ENCODE data around the gene FBXL15.

DNA sequence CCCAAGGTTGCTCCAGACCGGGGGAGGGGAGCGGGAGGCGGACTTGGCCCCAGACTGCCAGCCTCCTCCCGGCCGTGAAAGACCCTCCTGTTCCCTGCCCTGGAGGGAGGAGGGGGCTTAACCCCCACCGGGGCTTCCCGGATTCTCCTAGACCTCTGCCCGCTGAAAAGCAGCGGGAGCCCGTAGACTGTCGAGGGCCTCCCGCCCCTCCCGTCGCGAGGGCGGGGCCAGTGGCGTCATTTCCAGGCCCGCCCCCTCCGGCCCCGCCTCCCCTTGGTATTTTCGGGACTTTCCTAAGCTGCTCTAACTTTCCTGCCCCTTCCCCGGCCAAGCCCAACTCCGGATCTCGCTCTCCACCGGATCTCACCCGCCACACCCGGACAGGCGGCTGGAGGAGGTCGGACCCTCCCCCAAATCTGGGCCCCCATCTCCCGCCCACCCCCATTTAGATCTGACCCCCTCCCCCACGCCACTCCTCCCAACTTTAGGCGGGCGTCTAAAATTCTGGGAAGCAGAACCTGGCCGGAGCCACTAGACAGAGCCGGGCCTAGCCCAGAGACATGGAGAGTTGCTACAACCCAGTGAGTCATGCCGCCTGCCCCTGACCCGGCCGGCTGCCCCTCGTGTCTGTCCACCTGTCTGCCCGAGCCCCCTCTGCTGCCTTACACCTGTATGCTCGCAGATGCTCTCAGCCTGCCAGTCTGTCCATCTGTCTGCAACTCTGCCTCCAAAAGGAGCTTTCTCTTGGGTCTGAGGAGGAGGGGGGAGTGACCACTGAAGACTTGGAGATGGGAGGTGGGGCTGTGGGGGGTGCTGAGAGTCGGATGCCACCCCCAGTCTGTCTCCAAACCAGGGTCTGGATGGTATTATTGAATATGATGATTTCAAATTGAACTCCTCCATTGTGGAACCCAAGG is 25.0 kb upstream of the FBXL15 start, which contains the start of gene NFKB2:
- TF ChIP-seq, protein P1, sequence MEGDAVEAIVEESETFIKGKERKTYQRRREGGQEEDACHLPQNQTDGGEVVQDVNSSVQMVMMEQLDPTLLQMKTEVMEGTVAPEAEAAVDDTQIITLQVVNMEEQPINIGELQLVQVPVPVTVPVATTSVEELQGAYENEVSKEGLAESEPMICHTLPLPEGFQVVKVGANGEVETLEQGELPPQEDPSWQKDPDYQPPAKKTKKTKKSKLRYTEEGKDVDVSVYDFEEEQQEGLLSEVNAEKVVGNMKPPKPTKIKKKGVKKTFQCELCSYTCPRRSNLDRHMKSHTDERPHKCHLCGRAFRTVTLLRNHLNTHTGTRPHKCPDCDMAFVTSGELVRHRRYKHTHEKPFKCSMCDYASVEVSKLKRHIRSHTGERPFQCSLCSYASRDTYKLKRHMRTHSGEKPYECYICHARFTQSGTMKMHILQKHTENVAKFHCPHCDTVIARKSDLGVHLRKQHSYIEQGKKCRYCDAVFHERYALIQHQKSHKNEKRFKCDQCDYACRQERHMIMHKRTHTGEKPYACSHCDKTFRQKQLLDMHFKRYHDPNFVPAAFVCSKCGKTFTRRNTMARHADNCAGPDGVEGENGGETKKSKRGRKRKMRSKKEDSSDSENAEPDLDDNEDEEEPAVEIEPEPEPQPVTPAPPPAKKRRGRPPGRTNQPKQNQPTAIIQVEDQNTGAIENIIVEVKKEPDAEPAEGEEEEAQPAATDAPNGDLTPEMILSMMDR (IDR thresholded peaks at IDR 0.05), result no peak
- TF ChIP-seq EZH2 (IDR thresholded peaks at IDR 0.05; ENCODE audit: borderline replicate concordance, insufficient read depth, low read depth, low read length, poor library complexity, severe bottlenecking), result no peak

All from B cell (primary cell).